Endothelial cell of umbilical vein (primary cell): Measurements from ENCODE around the gene SLC25A31.

ENCODE experiments used
- EZH2 ChIP-seq: IDR thresholded peaks from 2 replicates; pipeline ENCODE4 v1.6.1; 2012; ENCODE audit warnings: borderline replicate concordance, low read depth, mild to moderate bottlenecking, moderate library complexity, low read length, inconsistent platforms; ENCODE audit not compliant: severe bottlenecking
- POLR2A ChIP-seq: IDR thresholded peaks from 2 replicates; pipeline ENCODE4 v1.6.1; 2012; ENCODE audit warnings: low read depth, mild to moderate bottlenecking, control low read depth, low read length
- POLR2AphosphoS5 ChIP-seq: IDR thresholded peaks from 2 replicates; pipeline ENCODE4 v1.6.1; 2012; ENCODE audit warnings: low read depth, mild to moderate bottlenecking, control low read depth, low read length, moderate library complexity; ENCODE audit not compliant: insufficient read depth
- TF ChIP-seq, protein P1 (sequence below), 2 donors: IDR thresholded peaks; 1 replicate in 1 of 2; 2 replicates in 1 of 2; pipeline ENCODE4 v1.5.1; 2011; ENCODE audit warnings: low read length in 2 of 2, mild to moderate bottlenecking in 2 of 2, moderate library complexity in 2 of 2, control low read depth in 1 of 2, inconsistent platforms in 1 of 2, low read depth in 1 of 2; ENCODE audit not compliant: insufficient read depth in 1 of 2; ENCODE audit errors: extremely low read depth in 1 of 2

- TF ChIP-seq, protein P1, sequence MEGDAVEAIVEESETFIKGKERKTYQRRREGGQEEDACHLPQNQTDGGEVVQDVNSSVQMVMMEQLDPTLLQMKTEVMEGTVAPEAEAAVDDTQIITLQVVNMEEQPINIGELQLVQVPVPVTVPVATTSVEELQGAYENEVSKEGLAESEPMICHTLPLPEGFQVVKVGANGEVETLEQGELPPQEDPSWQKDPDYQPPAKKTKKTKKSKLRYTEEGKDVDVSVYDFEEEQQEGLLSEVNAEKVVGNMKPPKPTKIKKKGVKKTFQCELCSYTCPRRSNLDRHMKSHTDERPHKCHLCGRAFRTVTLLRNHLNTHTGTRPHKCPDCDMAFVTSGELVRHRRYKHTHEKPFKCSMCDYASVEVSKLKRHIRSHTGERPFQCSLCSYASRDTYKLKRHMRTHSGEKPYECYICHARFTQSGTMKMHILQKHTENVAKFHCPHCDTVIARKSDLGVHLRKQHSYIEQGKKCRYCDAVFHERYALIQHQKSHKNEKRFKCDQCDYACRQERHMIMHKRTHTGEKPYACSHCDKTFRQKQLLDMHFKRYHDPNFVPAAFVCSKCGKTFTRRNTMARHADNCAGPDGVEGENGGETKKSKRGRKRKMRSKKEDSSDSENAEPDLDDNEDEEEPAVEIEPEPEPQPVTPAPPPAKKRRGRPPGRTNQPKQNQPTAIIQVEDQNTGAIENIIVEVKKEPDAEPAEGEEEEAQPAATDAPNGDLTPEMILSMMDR (IDR thresholded peaks at IDR 0.05; ENCODE audit: extremely low read depth in 1 of 2, insufficient read depth in 1 of 2, low read depth in 1 of 2, low read length in 2 of 2) = no peak
- TF ChIP-seq POLR2A = no peak
- no peak for TF ChIP-seq POLR2AphosphoS5
- no peak for TF ChIP-seq EZH2
Measured at GRCh38 chr4:127698789-127699200, 31.4 kb upstream of the SLC25A31 start.
